Stomach smooth muscle (tissue), 2 donors: ENCODE measurements around the gene FHOD3.

ENCODE experiments used
- H3K27ac ChIP-seq: one replicate; pipeline ENCODE4 v1.7.0; 2013; ENCODE audit warnings: mild to moderate bottlenecking, low read length, inconsistent platforms
- H3K27me3 ChIP-seq, 2 donors: one replicate each; pipeline ENCODE4 v1.7.0; 2013; ENCODE audit warnings: low read length in 2 of 2; ENCODE audit not compliant: insufficient read depth in 2 of 2, control insufficient read depth in 1 of 2
- H3K36me3 ChIP-seq, 2 donors: one replicate each; pipeline ENCODE4 v1.7.0; 2013; ENCODE audit warnings: low read length in 2 of 2; ENCODE audit not compliant: control insufficient read depth in 2 of 2, insufficient read depth in 2 of 2
- H3K4me1 ChIP-seq: one replicate; pipeline ENCODE4 v1.7.0; 2013; ENCODE audit warnings: low read length; ENCODE audit not compliant: control insufficient read depth, insufficient read depth
- H3K4me3 ChIP-seq, 2 donors: one replicate each; pipeline ENCODE4 v1.7.0; 2013; ENCODE audit warnings: low read length in 2 of 2
- H3K9ac ChIP-seq, 2 donors: one replicate each; pipeline ENCODE4 v1.7.0; 2013; ENCODE audit warnings: low read length in 2 of 2, mild to moderate bottlenecking in 1 of 2
- H3K9me3 ChIP-seq, 2 donors: one replicate each; pipeline ENCODE4 v1.7.0; 2013; ENCODE audit warnings: low read length in 2 of 2; ENCODE audit not compliant: control insufficient read depth in 2 of 2
- donor health status: healthy.
- donor health status: Pancreatic carcinoma.

Gene FHOD3

GRCh38 chr18:36594621-36595020, 297.1 kb downstream of the FHOD3 start:
- no peaks in the 10 kb centered on the region for H3K27me3 ChIP-seq
- no peak overlapping the region for H3K9ac ChIP-seq
- no peaks in the 10 kb centered on the region for H3K36me3 ChIP-seq
- H3K4me3 ChIP-seq = no peak overlapping the region
- H3K27ac ChIP-seq = no peak overlapping the region
- H3K9me3 ChIP-seq = no peaks in the 10 kb centered on the region
- no peaks in the 10 kb centered on the region for H3K4me1 ChIP-seq

- Histone ChIP-seq H3K27ac (no peak overlapping the region), H3K36me3 (no peaks in the 10 kb centered on the region), H3K4me3 (no peak overlapping the region), H3K27me3 (no peaks in the 10 kb centered on the region), H3K4me1 (no peaks in the 10 kb centered on the region), H3K9me3 (no peaks in the 10 kb centered on the region), H3K9ac (no peak overlapping the region)
Measured at GRCh38 chr18:36595046-36595817, 297.7 kb downstream of the FHOD3 start.

GRCh38 chr18:36595818-36596215, 298.3 kb downstream of the FHOD3 start:
- Histone ChIP-seq H3K36me3 (no peaks in the 10 kb centered on the region), H3K27ac (no peak overlapping the region), H3K4me1 (peaks cover 1% of the 10 kb centered on the region), H3K4me3 (no peak overlapping the region), H3K9ac (no peak overlapping the region), H3K9me3 (no peaks in the 10 kb centered on the region), H3K27me3 (no peaks in the 10 kb centered on the region)

DNA sequence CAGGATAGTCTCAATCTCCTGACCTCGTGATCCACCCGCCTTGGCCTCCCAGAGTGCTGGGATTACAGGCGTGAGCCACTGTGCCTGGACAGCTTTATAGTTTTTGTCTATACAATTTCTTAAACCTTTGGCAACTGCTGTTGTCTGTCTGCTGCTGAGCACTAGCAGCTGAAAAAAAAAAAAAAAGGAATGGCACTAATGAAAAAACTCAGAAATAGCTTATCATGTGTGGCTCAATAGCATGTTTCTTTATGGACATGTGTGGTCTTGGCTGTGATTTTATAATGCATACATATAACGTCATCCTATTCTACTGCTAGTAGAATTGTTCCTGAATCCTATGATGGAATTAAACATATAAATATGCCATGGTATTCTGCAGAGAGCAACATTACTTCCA, 300.1 kb downstream of the FHOD3 start:
- Histone ChIP-seq H3K4me1 (peaks cover 2% of the 10 kb centered on the region), H3K4me3 (no peak overlapping the region), H3K27me3 (no peaks in the 10 kb centered on the region), H3K36me3 (peaks cover 0 to under 1% of the 10 kb centered on the region in 2 donors), H3K27ac (no peak overlapping the region), H3K9me3 (no peaks in the 10 kb centered on the region), H3K9ac (no peak overlapping the region)

DNA sequence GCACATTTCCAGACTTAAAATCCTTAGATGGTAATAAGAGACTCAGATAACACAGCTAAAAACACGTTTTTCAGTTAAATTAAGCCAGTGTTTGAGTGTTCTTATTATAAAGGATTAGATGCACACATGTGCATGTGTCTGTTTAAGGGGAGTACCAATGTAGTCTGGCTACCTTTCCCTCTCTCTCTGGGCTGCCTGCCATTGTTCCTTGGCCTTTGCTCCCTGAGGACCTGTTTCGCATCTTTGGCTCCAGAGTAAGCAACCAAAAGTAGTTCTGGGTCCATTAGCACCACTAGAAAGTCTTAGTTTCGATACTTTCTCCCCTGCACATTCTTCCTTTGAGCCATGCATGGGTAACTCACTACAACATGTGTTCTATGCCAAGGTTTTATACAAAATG, 303.0 kb downstream of the FHOD3 start:
- no peak overlapping the region for H3K4me3 ChIP-seq
- no peak overlapping the region for H3K9ac ChIP-seq
- no peak overlapping the region for H3K27ac ChIP-seq
- H3K36me3 ChIP-seq = peaks cover 0 to 4% of the 10 kb centered on the region in 2 donors
- H3K27me3 ChIP-seq = no peaks in the 10 kb centered on the region
- no peaks in the 10 kb centered on the region for H3K9me3 ChIP-seq
- peaks cover 2% of the 10 kb centered on the region for H3K4me1 ChIP-seq

- no peak overlapping the region for H3K4me3 ChIP-seq
- no peak overlapping the region for H3K27ac ChIP-seq
- peaks cover 0 to 4% of the 10 kb centered on the region in 2 donors for H3K36me3 ChIP-seq
- no peak overlapping the region for H3K9ac ChIP-seq
- H3K27me3 ChIP-seq = no peaks in the 10 kb centered on the region
- peaks cover 2% of the 10 kb centered on the region for H3K4me1 ChIP-seq
- no peaks in the 10 kb centered on the region for H3K9me3 ChIP-seq
Measured at GRCh38 chr18:36601316-36601715, 303.8 kb downstream of the FHOD3 start.

DNA sequence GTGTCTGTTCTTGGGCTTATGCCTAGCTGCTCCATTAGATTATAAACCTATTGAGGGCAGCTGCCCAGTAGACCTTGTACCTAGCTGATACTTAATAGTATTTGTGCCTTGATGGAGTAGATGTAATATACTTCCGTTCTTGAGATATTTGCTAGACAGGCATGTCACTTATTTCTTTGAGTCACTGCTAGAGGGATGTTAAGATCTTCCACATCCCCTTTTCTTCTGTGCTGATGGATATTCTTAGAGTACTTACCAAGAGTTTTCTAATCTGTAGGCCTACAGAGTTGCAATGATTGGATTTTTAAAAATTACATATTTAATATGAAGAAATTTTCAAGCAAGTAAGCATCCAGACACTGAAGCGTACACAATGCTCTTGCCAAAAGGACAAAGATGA, 304.6 kb downstream of the FHOD3 start:
- Histone ChIP-seq H3K9me3 (no peaks in the 10 kb centered on the region), H3K4me3 (no peak overlapping the region), H3K27me3 (no peaks in the 10 kb centered on the region), H3K4me1 (peaks cover 2% of the 10 kb centered on the region), H3K36me3 (peaks cover 0 to 4% of the 10 kb centered on the region in 2 donors), H3K27ac (no peak overlapping the region), H3K9ac (no peak overlapping the region)

GRCh38 chr18:36602620-36603019, 305.1 kb downstream of the FHOD3 start:
- Histone ChIP-seq H3K4me3 (no peak overlapping the region), H3K9me3 (no peaks in the 10 kb centered on the region), H3K27me3 (no peaks in the 10 kb centered on the region), H3K9ac (no peak overlapping the region), H3K4me1 (peaks cover 2% of the 10 kb centered on the region), H3K27ac (no peak overlapping the region), H3K36me3 (peaks cover 0 to 4% of the 10 kb centered on the region in 2 donors)

DNA sequence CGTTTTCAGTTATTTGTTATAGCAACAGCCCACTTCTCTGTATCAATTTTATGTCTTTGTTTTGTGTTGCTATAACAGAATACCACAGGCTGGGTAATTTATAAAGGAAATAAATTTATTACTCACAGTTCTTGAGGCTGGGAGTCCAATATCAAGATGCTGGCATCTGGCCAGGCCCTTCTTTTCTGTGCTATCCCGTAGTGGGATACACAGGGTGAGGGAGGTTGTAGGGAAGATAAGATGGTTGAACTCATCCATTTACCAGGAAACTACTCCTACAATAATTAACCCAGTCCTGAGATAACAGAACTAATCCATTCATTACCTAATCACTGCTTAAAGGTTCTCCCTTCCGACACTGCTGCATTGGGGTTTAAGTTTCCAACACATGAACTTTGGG, 310.6 kb downstream of the FHOD3 start:
- Histone ChIP-seq H3K9ac (no peak overlapping the region), H3K9me3 (no peaks in the 10 kb centered on the region), H3K27me3 (no peaks in the 10 kb centered on the region), H3K36me3 (peaks cover 0 to 3% of the 10 kb centered on the region in 2 donors), H3K4me1 (no peaks in the 10 kb centered on the region), H3K27ac (no peak overlapping the region), H3K4me3 (no peak overlapping the region)

DNA sequence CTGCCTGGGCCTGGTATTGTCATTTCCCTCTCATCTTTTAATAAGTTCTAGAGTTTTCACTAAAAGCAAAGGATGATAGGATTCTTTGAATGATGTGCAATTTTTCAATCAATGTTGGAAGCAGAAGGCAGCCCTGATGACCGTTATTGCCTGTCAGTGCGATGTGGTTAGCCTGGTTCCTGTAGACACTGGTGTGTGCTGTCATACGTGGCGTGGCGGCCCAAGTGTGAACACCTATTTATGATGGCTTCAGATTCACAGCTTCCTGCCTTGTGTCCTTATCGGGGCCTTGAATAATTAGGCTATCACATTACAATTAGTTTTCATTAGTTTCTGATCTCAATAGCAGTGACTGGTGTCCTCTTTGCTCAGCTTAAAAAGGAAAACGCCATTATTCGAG, 312.7 kb downstream of the FHOD3 start:
- Histone ChIP-seq H3K4me3 (no peak overlapping the region), H3K9me3 (no peaks in the 10 kb centered on the region), H3K36me3 (peaks cover 0 to 2% of the 10 kb centered on the region in 2 donors), H3K4me1 (no peaks in the 10 kb centered on the region), H3K27ac (no peak overlapping the region), H3K9ac (no peak overlapping the region), H3K27me3 (no peaks in the 10 kb centered on the region)

GRCh38 chr18:36610661-36611060, 313.1 kb downstream of the FHOD3 start:
- Histone ChIP-seq H3K4me1 (no peaks in the 10 kb centered on the region), H3K4me3 (no peak overlapping the region), H3K27me3 (no peaks in the 10 kb centered on the region), H3K36me3 (peaks cover 0 to 2% of the 10 kb centered on the region in 2 donors), H3K9ac (no peak overlapping the region), H3K9me3 (no peaks in the 10 kb centered on the region), H3K27ac (no peak overlapping the region)
